Measurements from ENCODE around the gene IQCC. TPM values are rescaled to one million over a fixed set of nuclear protein-coding genes. Genes with fewer than 3 reads are reported as not detected.

IQCC gene
- total RNA-seq, 4 donors from 2014 or later, result 0.88 to 8.3 (median 2.6) TPM

- Histone ChIP-seq H3K27ac (peak overlapping the region in 2 of 4 donors; percentile 31 to 52), H3K4me1 (peaks cover 0 to 30% (median 6%) of the 10 kb centered on the region in 4 donors), H3K9me3 (no peaks in the 10 kb centered on the region), H3K36me3 (no peaks in the 10 kb centered on the region), H3K4me3 (no peak overlapping the region), H3K27me3 (no peaks in the 10 kb centered on the region)
- DNase-seq, result peak in 1 of 3 donors; percentile 67
- TF ChIP-seq CTCF (IDR thresholded peaks at IDR 0.05) (no peak), POLR2A (IDR thresholded peaks at IDR 0.05) (no peak)
These were observed 36.9 kb downstream of the IQCC start for GRCh38 chr1:32242341-32242851.

GRCh38 chr1:32246888-32247273 lies 41.4 kb downstream of the IQCC start, which contains the start of gene FAM167B:
TSS of gene FAM167B (plus strand) at chr1:32247222. CDS start at chr1:32247422, 200 bp downstream.
- no peaks in the 10 kb centered on the region for H3K27me3 ChIP-seq
- H3K4me1 ChIP-seq, result peaks cover 0 to 43% (median 22%) of the 10 kb centered on the region in 4 donors
- no peak within 1 kb of the TSS for H3K4me3 ChIP-seq
- H3K27ac ChIP-seq, result peak within 1 kb of the TSS; percentile 66 to 94 (median 85)
- H3K9me3 ChIP-seq, result no peaks in the 10 kb centered on the region
- TF ChIP-seq CTCF (IDR thresholded peaks at IDR 0.05) (no peak), POLR2A (IDR thresholded peaks at IDR 0.05) (no peak)
- DNase-seq, result no peak
- H3K36me3 ChIP-seq, result no peaks in the 10 kb centered on the region

GRCh38 chr1:32247452-32247851 lies 42.0 kb downstream of the IQCC start:
- no peak overlapping the region for H3K4me3 ChIP-seq
- peak overlapping the region; percentile 66 to 94 (median 85) for H3K27ac ChIP-seq
- peaks cover 0 to 42% (median 23%) of the 10 kb centered on the region in 4 donors for H3K4me1 ChIP-seq
- H3K27me3 ChIP-seq, result no peaks in the 10 kb centered on the region
- H3K9me3 ChIP-seq, result no peaks in the 10 kb centered on the region
- no peak for DNase-seq
- no peaks in the 10 kb centered on the region for H3K36me3 ChIP-seq
- no peak for TF ChIP-seq CTCF (IDR thresholded peaks at IDR 0.05)
- TF ChIP-seq POLR2A (IDR thresholded peaks at IDR 0.05), result no peak

GRCh38 chr1:32247983-32248889 lies 42.8 kb downstream of the IQCC start:
- H3K27ac ChIP-seq, result peak overlapping the region; percentile 66 to 94 (median 85)

More at GRCh38 chr1:32247983-32248889, 42.8 kb downstream of the IQCC start:
- H3K27me3 ChIP-seq, result no peaks in the 10 kb centered on the region
- H3K4me1 ChIP-seq, result peaks cover 0 to 44% (median 20%) of the 10 kb centered on the region in 4 donors
- TF ChIP-seq CTCF (IDR thresholded peaks at IDR 0.05) (peak; percentile 78 to 94 (median 88)), POLR2A (IDR thresholded peaks at IDR 0.05) (no peak)
- DNase-seq, result peak; percentile 89 to 96 (median 96)
- H3K9me3 ChIP-seq, result no peaks in the 10 kb centered on the region
- H3K36me3 ChIP-seq, result no peaks in the 10 kb centered on the region
- H3K4me3 ChIP-seq, result peak overlapping the region; percentile 3 to 39 (median 25)

Measured in Peyer's patch (tissue), 4 donors.